Activated T-cell treated with anti-CD3 and anti-CD28 coated beads, Interleukin-2, amount 50 U/mL, for 1 hour (primary cell): ENCODE data around the gene STX1A.
A peak's percentile ranks its signal among the peaks of the same experiment; 100 is the strongest.

Source experiments
- DNase-seq: peaks from one replicate; pipeline ENCODE4 v3.0.0-alpha.2; 2020

STX1A gene

DNA sequence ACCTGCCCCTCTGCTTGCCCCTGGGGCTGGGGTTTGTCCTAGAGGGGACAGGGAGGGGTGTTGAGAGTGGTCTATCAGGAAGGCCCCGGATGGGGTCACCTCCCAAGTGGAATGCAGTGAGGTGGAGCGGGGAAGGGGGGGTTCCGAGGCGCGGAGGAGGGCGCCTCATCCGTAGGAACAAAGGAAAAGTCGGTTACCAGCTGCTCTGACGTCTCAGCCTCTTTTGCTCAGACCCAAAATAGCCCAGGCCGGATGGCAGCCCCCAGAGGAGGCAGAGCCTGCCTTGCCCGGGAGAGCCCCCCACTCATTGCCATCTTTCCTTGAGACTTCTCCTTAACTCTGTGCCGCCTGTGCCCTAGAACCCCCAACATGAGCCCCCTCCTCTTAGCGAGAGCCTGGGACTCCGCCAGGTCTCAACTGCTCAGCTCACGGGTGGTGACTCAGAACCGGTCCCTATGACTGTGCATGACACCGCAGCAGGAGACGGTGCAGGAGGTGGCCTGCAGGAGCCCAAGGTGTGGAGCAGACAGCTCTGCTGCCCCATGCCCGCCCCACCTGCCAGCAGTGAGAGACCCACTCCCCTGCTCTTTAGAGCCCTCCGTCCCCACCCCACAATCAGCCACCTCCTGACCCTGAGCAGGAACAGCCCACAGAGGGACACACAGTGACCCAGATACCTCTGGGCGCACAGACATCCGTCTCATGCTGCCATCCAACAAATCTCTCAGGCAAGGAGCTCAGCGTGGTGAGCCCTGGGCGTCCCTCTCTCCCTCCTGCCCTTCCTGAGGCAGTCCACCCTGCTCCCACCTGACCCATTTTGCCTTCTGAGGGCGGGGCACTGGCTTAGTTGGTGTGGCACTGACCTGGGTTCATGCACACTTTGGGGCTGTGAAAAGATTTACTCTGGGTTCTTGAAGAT, 13.1 kb downstream of the STX1A start:
- DNase-seq = peak; percentile 30

DNA sequence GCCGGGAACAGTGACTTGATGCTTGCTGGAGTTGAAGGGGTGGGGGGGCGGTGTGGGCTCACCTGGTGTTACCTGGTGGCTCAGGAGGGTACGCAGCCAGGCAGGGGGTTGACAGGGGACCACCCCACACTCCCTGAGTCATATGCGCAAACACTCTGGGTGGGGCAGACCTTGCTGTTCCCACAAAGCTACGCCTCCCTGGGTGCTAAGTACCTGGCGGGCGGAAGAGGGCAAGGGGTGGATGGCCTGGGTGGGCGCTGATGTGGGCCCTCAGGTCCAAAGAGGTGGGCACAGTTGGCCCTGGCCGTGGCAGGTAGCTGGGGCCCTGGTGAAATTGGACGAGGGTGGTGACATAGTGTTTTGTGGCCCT, 13.9 kb downstream of the STX1A start:
- DNase-seq = no peak

DNA sequence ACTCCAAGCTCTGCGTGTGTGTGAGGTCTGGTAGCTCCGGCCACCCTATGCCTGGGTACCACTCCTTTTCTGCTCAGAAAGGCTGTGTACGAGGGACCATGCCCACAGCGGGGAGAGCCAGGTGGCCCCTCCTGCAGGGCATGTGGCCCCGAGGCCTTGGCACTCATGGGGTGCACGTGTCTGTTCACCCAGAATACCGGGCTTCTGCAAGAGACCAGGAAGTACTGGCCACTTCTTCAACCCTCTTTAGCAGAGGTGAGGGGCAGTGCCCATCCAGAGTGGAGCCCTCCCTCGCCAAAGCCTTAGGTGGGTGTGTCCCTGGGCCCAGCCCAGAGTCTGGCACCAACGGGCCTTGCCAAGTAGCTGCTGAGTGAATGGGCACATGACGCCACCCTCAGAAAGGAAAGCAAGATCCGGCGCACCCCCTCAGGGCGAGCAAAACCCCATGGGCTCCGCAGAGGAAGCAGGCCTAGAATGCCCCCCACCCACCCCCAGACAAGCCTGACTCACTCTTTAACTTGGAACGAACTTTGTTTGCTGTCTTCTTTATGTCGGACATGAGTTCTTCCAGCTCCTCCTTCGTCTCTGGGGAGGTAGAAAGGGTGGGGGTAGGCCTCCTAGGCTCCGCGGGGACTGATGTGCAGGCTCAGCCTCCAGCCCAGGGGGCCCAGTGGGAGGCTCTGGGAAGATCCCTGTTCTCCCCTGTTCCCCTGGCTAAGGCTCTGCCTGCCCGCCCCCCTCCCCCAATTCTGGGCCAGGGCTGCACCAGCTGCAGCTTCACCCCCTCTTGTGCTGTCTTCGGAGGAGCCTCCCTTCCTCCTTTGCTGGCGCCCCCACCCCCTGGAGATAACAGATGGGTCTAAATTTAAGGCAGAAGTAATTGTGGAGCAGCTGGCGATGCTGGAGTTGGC, 14.6 kb downstream of the STX1A start:
- no peak for DNase-seq

DNA sequence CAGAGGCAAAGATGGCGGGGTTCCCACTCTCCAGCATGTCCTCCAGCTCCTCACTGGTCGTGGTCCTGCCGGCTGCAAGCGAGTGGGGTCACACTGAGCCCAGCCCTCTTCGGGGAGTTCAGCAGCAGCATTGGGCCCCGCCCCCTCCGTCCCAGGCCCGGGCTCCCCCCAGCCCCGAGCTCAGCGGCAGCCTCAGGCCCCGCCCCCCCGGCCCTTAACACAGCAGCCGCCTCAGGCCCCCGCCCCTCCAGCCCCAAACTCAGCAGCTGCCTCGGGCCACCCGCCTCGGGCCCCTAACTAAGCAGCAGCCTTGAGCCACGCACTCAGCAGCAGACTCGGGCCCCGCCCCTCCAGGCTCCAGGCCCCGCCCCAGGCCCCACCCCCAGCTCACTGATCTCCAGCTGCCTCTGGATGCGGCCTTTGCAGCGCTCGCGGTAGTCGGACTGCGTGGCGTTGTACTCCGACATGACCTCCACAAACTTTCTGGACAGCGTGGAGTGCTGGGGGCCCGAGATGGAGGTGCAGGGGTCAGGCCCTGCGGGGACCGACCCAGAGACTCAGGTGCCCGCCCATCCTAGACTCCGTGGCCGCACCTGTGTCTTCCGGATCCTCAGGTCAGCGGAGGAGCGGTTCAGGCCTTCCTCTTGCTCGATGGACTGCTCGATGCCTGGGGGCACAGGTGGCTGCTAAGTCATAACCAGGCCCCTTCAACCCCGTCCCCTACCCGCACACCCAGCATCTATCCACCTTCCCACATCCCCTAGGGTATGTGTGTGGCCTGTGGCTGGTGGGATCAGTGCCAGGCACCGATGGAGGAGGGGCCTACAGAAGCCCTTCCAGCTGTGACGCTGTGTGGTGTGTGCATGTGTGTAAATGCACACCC, 15.5 kb downstream of the STX1A start:
- peak; percentile 46 for DNase-seq

DNA sequence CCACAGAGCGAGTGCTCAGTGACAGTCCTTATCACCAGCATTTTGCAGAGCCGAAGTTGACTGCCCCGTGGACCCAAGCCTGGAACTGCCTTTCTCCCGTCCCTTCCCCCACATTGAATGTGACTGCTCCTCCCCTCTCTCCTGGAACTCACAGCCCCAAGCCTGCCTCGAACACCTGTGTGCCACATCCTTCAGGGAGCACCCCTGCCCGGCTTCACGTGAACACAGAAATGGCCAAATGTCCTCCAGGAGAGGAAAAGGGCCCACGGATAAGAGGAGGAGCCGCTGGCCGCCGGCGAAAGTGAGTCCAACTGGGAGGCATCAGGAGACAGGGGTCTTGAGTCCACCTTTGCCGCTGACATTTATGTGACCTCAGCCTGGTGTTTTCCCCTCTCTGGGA, 16.2 kb downstream of the STX1A start:
- DNase-seq = no peak

DNA sequence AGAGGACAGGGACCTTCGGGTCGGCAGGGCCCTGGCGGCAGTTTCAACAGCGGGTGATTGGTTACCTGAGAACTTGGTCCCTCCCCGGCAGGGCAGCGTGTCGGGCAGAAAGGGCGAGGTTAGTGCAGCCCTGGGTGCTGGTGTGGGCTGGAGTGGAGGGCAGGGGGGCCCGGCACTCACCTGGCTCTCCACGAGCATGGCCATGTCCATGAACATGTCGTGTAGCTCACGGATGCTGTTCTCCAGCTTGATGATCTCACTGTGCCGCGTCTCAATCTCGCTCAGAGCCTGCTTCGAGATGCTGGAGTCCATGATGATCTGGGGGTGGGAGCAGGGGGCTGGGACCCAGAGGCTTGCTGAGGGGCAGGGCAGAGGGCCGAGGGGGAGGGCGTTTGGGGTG, 16.8 kb downstream of the STX1A start:
- DNase-seq = no peak

DNA sequence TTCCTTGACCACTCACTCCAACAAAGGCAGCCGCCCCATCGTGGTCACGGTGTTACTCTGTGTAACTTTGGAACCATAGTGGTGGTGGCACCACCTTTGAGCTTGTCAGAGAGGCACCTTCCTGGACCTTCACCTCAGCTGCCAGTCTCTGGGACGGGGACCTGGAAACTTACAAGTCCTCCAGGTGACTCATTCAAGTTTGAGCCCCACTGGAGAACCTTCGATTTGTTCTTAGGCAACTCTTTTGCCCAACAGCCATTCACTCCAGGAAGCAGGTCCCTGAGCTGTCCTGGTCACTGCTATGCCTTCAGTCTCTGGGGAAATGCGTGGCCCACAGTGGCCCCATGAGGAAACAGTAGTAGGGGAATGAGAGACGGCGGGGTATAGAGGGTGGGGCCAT, 17.2 kb downstream of the STX1A start:
- no peak for DNase-seq

DNA sequence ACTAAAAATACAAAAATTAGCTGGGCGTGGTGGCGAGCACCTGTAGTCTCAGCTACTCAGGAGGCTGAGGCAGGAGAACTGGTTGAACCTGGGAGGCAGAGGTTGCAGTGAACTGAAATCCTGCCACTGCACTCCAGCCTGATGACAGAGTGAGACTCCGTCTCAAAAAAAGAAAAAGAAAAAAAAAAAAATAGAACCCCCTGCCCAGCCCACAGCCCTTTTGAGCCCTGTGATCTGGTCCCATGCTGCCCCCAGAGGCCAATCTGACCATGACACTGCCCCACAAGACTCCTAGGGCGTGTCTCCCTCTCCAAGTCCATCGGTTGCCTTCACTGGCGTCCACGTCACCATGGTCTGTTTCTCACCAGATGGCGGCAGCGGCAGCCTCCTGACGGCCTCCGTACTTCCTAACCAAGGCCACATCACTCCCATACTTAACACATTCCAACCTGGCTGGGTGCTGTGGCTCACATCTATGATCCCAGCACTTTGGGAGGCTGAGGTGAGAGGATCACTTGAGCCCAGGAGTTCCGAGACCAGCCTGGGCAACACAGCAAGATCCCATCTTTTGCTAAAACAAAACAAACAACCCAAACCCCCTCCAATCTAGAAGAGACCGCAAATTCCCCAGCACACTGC, 18.0 kb downstream of the STX1A start:
- peak; percentile 42 for DNase-seq

DNA sequence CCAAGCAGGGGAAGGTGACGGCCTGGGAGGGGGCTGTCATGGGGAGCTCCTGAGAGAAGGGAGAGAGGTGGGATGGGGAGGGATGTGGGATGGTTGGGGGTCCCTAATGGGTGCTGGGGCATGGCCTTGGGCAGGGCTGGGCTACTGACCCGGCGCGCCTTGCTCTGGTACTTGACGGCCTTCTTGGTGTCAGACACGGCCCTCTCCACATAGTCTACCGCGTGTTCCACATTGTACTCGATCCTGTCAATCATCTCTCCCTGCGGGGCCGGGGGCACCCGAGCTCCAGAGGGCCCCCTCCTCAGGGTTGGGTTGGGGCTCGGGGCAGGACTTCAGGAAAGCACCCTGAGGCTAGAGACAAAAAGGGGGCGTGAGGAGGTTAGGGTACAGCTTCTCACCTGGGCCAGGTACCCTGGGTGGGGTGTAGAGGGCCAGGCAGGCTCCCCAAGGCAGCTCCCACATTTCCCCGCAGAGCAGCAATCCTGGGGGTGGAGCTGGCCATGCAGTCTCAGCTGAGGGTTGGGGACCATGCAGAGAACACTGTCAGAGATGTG, 18.8 kb downstream of the STX1A start:
- DNase-seq = no peak

DNA sequence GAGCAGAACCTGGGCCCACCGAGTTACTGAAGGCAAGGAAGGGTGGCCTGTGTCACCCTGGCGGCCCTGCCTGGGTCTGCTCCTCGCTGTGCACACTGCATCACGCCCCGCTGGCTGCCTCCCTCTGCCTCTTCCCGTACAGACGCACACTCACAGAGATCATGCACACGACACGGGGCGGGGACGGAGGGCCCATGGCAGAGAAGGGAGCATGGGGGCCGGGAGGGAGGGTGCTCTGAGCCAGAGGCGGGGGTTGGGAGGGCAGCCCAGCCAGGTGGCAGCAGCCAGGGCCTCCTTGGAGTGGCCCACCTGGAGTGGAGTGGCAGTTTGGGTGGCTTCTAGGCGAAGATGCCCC, 19.4 kb downstream of the STX1A start:
- DNase-seq = no peak

DNA sequence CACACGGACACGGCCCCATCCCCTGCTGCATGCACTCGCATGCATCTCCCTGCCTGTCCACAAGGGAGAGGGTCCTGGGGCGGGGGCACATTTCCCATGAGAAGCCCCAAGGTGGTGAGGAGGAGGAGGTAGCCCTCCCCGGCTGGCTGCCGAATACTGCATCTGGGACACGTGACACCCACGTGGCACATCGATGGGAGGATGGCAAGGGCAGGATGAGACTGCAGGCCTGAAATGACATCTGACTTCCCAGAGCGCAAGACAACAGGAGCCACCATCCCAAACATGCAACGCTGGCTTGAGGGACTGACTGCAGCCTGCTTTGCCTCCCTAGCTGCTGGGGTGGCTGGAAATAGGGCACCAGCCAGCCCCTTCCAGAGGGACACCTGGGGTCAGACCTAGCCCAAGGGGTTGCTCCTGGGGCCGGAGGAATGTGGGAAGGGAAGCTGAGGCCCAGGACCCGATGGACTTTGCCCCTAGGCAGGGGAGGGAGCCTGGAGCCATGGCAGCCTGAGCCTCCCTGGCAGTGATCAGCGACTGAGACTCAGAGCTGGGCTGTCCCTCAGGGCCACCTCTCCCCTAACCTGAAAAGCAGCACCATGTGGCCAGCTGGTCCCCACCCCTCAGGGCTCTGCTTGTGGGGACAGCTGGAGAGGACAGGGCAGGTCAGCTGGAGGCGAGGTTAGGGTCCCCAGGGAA, 19.9 kb downstream of the STX1A start:
- DNase-seq = no peak

DNA sequence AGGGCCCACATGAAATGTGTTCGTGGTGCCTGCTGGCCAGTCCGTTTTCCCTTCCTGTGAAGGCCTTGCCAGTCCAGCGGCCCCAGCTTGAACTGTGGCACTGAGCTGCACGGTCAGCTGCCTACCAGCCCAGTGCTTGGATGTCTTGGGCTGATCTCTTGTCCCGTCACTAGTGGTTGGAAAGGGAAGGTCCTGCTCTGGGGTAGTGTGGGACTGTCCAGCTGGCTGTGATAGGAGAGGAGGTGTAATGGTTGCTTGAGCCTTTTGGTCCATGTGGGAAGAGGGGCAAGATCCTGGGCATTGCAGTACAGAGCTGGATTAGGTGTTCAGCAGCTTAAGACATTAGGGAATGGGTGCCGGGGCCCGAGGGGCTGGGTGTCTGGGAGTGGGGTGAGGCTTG, 21.1 kb downstream of the STX1A start:
- no peak for DNase-seq

DNA sequence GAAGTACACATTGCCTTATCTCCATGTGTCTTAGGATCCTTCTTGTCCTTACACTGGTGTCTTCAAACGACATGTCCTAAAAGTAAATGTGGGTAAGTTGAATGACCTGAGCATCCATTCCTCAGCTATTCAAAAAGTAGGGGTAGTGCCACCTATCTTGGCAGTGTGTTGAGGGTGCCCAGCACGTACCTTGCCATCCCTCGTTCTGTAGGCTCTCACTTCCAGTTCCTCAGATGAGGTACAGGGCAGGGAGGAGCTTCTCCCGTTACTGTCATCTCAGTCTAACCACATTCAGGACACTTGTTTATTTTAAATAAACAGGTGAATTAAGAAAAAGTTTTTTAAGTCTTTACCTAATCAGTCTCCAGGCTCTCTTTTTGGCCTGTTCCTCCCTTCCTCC, 23.1 kb downstream of the STX1A start:
- DNase-seq = no peak

DNA sequence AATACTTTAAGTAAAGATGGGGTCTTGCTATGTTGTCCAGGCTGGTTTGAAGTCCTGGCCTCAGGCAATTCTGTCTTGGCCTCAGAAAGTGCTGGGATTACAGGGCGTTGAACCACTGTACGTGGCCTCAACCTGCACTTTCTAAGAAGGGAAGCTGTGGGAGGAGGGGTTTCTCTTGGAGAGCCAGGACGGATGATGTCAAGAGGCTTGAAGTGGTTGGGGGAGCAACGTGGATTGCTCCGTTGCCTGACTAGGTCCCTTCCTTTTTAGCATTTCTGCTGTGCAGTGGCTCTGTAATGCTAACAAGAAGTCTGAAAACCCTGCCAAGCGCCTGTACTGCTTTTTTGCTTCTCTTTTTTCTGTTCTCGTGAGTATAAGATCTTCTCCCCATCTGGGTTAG, 28.8 kb downstream of the STX1A start:
- DNase-seq = no peak

DNA sequence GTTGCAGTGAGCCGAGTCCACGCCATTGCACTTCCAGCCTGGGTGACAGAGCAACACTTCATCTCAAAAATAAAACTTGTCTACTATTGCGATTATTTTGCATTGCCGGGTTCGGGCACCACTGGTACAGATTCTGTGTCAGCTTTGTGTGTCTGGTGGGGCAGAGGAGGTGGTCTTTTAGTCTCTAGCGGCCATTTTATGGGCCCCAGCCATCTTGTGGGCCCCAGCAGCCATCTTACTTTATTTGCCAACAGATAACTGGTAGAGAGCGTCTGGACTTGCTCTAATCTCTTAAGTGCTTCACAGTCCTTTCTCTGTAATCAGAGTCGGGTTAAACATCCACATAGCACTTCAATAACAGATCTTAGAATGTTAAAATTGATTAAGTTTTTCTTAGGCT, 31.2 kb downstream of the STX1A start:
- no peak for DNase-seq

DNA sequence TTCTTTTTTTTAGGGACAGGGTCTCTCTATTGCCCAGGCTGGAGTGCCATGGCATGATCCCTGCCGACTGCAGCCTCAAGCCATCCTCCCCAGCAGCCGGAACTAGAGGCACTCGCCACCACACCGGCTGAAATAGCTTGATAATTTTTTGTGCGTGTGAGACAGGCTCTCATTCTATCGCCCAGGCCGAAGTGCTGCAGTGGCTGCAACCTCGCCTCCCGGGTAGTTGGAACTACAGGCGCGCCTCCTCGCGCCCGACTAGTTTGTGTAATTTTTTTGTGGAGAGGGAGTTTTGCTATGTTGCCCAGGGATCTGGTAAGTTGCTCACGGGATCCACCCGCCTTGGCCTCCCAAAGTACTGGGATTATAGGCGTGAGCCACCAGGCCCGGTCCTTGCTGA, 34.2 kb downstream of the STX1A start:
- no peak for DNase-seq

DNA sequence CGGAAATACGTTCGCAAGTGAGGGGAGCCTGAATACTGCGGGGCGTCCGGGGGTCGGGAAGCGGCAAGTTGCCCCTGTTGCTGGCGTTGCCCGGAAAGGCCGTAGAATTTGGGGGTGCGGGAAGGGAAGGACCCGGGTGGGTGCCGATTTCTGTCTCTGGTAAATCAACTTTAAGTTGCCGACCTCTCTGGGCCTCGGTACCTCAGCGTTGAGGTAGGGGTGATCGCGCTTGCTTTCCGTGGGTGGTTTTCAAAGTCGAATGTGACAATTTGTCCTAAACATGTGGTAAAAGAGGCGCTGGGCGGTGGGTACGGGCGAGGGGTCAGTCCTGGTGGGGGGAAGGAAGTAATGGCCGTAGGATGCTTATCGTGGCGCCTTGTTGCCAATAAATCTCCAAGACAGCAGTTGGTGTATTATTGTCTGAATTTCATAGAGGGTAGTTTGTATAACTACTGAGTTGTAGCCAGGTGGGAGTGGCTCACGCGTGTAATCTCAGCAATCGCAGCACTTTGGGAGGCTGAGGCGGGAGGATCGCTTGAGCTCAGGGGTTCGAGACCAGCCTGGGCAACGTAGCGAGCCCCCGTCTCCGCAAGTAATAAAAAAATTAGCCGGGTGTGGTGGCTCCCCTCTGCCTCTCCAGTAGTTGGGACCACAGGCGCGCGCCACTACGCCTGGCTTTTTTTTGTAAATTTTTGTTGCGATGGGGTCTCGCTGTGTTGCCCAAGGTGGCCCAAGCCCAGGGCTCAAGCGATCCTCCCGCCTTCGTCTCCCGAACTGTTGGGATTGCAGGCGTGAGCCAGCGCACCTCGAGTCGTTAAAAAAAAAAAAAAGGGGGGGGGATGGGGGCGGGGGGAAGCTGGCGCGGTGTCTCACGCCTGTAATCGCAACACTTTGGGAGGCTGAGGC, 35.4 kb downstream of the STX1A start:
- DNase-seq = no peak

DNA sequence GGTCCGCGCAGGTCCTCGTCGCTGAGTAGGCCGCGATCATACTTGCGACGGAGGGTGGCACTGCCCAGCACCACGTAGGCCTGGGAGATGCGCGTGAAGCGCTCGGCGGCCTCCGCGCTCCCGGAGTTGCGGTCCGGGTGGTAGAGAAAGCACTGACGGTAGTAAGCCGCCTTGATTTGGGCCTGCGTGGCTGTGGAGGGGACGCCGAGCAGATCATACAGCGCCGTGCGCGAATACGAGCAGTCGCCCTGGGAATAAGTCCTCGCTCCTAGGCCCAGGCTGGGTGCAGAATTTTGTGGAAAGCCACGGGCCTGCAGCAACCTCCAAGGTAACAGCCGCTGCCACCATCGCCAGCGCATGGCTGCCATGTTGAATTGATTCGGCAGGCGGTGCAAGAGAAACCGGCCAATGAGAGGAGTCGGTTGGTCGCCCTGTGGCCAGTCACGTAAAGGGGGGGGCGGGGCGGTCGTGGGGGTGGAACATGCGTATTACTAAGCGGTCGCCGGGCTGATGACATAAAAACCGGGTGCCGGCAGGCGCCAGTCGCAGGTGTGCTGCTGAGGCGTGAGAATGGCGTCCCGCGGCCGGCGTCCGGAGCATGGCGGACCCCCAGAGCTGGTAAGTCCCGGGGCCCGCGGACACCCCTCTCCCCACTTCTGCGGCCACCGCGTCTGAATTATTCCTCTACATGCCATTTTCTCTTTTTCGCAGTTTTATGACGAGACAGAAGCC, 36.2 kb downstream of the STX1A start, which contains the start of the genes BUD23 and DNAJC30:
Gene BUD23, plus strand, starts transcription at position 542 of the 732 bp plus-strand sequence. Its CDS starts 29 bp downstream, at position 571.
Gene DNAJC30, minus strand, starts transcription at position 398 of the 732 bp plus-strand sequence. Its CDS starts 30 bp downstream, at position 368.
- DNase-seq = peak; percentile 93

DNA sequence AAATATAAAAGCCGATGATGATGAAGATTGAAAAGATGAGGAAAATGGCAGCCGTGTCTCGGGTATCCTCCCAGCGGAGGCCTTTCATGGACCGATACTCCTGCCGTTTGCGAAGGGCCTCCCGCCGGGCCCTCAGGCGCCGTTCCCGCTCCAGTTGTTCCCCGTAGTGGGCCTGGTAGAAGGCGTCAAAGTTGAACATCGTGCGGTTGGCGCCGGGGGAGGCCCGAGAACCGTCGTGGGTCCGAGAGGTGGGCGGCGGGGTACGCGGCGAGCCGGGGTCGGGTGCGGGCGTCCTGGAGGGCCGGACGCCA, 36.8 kb downstream of the STX1A start:
- DNase-seq = no peak

DNA sequence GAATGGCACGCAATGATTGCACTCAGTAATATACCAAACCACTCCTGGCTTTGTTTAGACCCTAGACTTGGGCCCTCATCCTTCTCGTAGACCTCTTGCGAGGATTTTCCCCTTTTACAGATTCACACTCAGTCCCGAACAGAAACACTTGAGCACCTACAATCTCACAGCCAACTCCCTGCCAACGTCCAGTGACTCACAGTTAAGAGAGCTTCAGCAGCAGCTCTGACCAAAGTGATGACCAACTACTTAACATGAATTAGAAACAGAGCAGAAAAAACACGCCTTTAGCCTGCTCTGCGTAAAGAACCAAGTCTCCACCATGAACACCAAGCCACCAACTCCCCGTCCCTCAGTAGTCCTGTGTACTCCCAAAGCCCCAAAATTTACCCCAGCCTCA, 38.4 kb downstream of the STX1A start:
- DNase-seq = no peak
